GM19438 (cell line): ENCODE results near the gene EPB41L2.
"Not testable (repeated sequence)": the region's sequence is repeated elsewhere in the genome, so short reads cannot be mapped to it uniquely, and the experiment has no call there.

Source experiments
- ATAC-seq: cut with Tn5 transposase; IDR thresholded peaks from one replicate; pipeline ENCODE4 v1.9.1; 2021; ENCODE audit warnings: low read depth; ENCODE audit not compliant: unreplicated experiment

EPB41L2 gene

GRCh38 chr6:130958468-130958867 is 104.6 kb downstream of the EPB41L2 start:
- ATAC-seq = no peak

- ATAC-seq = no peak
Measured at GRCh38 chr6:130955755-130956154, 107.3 kb downstream of the EPB41L2 start.

- ATAC-seq = no peak
Measured at GRCh38 chr6:130949553-130949952, 113.5 kb downstream of the EPB41L2 start.

GRCh38 chr6:130947464-130947863 is 115.6 kb downstream of the EPB41L2 start:
- no peak for ATAC-seq

- no peak for ATAC-seq
Measured at GRCh38 chr6:130946076-130946475, 117.0 kb downstream of the EPB41L2 start.

GRCh38 chr6:130945401-130945919 is 117.6 kb downstream of the EPB41L2 start:
- no peak for ATAC-seq

GRCh38 chr6:130944486-130944885 is 118.6 kb downstream of the EPB41L2 start:
- ATAC-seq = no peak

- ATAC-seq = no peak
Measured at GRCh38 chr6:130943738-130944137, 119.3 kb downstream of the EPB41L2 start.

GRCh38 chr6:130942752-130943151 is 120.3 kb downstream of the EPB41L2 start:
- ATAC-seq = not testable (repeated sequence)

- ATAC-seq = no peak
Measured at GRCh38 chr6:130937942-130938604, 125.0 kb downstream of the EPB41L2 start.

- ATAC-seq = no peak
Measured at GRCh38 chr6:130936933-130937332, 126.1 kb downstream of the EPB41L2 start.

- no peak for ATAC-seq
Measured at GRCh38 chr6:130935978-130936377, 127.1 kb downstream of the EPB41L2 start.

GRCh38 chr6:130934848-130935585 is 128.0 kb downstream of the EPB41L2 start:
- no peak for ATAC-seq

GRCh38 chr6:130933712-130934200 is 129.3 kb downstream of the EPB41L2 start:
- ATAC-seq = no peak

GRCh38 chr6:130932921-130933320 is 130.1 kb downstream of the EPB41L2 start:
- ATAC-seq = no peak

GRCh38 chr6:130932438-130932837 is 130.6 kb downstream of the EPB41L2 start:
- ATAC-seq = no peak

- ATAC-seq = no peak
Measured at GRCh38 chr6:130931683-130932082, 131.4 kb downstream of the EPB41L2 start.

- no peak for ATAC-seq
Measured at GRCh38 chr6:130929036-130929678, 133.9 kb downstream of the EPB41L2 start.

- ATAC-seq = no peak
Measured at GRCh38 chr6:130928158-130928912, 134.7 kb downstream of the EPB41L2 start.

GRCh38 chr6:130927305-130927704 is 135.7 kb downstream of the EPB41L2 start:
- ATAC-seq = no peak
